Measurements from ENCODE around the gene TRIM46.
"Not testable (repeated sequence)": the region's sequence is repeated elsewhere in the genome, so short reads cannot be mapped to it uniquely, and the experiment has no call there.

TRIM46 gene

DNA sequence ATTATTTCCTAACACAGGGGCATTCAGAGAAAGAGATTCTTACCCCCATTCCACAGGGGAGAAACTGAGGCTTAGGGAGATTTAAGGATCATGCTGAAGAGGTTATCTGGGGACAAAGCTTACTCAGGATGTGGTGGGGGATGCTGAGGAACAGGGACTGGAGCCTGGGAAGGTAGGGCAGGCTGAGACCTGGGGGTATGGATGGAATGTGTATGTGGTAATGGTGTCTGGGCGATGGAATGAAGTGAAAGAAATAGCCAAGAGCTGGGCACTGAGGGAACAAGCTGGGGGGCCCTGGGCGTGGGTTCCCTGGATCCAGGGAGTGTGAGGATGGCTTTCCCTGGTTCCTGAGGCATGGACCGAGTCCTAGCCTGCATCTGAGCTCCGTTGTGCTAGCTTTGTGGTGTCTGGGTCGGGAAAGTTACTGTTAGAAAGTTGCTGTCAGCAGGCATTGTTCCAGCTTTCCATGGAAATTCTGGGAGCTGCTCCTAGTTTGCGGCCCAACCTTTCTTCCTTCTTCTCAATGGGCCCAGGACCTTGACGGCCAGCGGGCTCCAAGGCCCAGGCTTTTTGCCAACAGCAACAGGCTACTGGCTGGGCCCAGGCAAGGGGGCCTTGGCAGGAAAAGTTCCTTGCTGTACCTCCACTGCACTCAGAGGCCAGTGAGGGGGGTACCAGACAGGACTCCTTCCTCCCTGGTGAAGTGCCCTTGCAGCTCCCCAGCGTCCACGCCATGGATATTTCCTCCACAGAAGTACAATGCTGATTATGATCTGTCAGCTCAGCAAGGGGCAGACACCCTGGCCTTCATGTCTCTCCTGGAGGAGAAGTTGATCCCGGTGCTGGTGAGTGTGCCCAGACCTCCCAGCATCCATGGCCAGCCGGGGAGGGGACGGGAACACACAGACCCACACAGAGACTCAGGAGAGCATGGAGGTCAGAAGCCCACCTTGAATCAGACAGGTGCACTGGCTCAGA, 58.6 kb downstream of the TRIM46 start:
- DNase-seq (ENCODE audit: low read depth) = not testable (repeated sequence)

DNA sequence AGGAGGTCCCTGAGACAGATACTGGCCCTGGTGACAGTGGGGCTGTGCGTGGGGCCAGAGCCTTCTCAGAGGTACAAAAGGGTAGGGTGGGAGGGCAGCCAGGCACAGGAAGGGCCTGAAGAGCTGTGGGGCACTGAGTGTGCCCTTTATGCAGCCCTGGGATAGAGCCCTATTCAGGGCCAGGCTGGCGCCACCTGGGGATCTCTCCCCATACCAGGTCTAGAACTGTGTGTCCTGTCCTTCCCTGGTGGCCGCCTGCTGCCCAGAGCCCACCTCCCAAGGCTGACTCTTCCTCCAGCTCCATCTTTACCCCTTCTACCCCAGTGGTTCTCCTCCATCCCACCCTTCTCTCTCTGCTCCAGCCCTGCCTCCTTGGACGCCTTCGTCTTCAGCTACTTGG, 59.9 kb downstream of the TRIM46 start:
- DNase-seq (ENCODE audit: low read depth) = not testable (repeated sequence)

All from stimulated activated CD8-positive, alpha-beta memory T cell treated with anti-CD3 and anti-CD28 coated beads, Interleukin-4, amount 100 ng/mL, for 24 hours (primary cell).